DMS53 treated with DMSO at 0.1 percent for 48 hours (cell line): Measurements from ENCODE around the gene ABLIM1.
A peak's percentile ranks its signal among the peaks of the same experiment; 100 is the strongest.

Source experiments
- DNase-seq: peaks from one replicate; lab custom pipeline; 2025; ENCODE audit not compliant: unreplicated experiment; lab: John Stamatoyannopoulos, UW

ABLIM1 gene

GRCh38 chr10:114525368-114525949, 132.6 kb downstream of the ABLIM1 start:
- DNase-seq: peak; percentile 3

GRCh38 chr10:114523876-114524275, 134.2 kb downstream of the ABLIM1 start:
- DNase-seq: no peak

- DNase-seq: no peak
These were observed 136.8 kb downstream of the ABLIM1 start for GRCh38 chr10:114521255-114521654.

GRCh38 chr10:114520453-114520852, 137.6 kb downstream of the ABLIM1 start:
- DNase-seq: peak; percentile 85

- no peak for DNase-seq
These were observed 138.2 kb downstream of the ABLIM1 start for GRCh38 chr10:114519756-114520293.

- no peak for DNase-seq
These were observed 138.8 kb downstream of the ABLIM1 start for GRCh38 chr10:114519306-114519669.

GRCh38 chr10:114518401-114519305, 139.4 kb downstream of the ABLIM1 start:
- DNase-seq: peak; percentile 70

- no peak for DNase-seq
These were observed 140.5 kb downstream of the ABLIM1 start for GRCh38 chr10:114517368-114518250.

GRCh38 chr10:114516356-114516755, 141.7 kb downstream of the ABLIM1 start:
- DNase-seq: no peak

GRCh38 chr10:114515298-114515914, 142.7 kb downstream of the ABLIM1 start:
- DNase-seq: no peak

GRCh38 chr10:114513381-114513792, 144.7 kb downstream of the ABLIM1 start:
- no peak for DNase-seq

GRCh38 chr10:114511881-114512280, 146.2 kb downstream of the ABLIM1 start:
- DNase-seq: no peak

- no peak for DNase-seq
These were observed 149.7 kb downstream of the ABLIM1 start for GRCh38 chr10:114508376-114508775.

- peak; percentile 46 for DNase-seq
These were observed 150.6 kb downstream of the ABLIM1 start for GRCh38 chr10:114507449-114507848.

GRCh38 chr10:114506871-114507385, 151.1 kb downstream of the ABLIM1 start:
- DNase-seq: no peak

GRCh38 chr10:114504769-114505579, 153.1 kb downstream of the ABLIM1 start:
- no peak for DNase-seq

GRCh38 chr10:114502074-114502473, 156.0 kb downstream of the ABLIM1 start:
- no peak for DNase-seq

GRCh38 chr10:114501650-114502049, 156.4 kb downstream of the ABLIM1 start:
- no peak for DNase-seq

- no peak for DNase-seq
These were observed 157.4 kb downstream of the ABLIM1 start for GRCh38 chr10:114500643-114501042.
